NCI-H526 (cell line): ENCODE data around the gene PRPF18.
A peak's percentile ranks its signal among the peaks of the same experiment; 100 is the strongest.
"Not testable (repeated sequence)": the region's sequence is repeated elsewhere in the genome, so short reads cannot be mapped to it uniquely, and the experiment has no call there.

Experiments used
- DNase-seq, 2 experiments: peaks; one replicate each; lab custom pipeline; 2025; lab: John Stamatoyannopoulos, UW

PRPF18 gene, protein sequence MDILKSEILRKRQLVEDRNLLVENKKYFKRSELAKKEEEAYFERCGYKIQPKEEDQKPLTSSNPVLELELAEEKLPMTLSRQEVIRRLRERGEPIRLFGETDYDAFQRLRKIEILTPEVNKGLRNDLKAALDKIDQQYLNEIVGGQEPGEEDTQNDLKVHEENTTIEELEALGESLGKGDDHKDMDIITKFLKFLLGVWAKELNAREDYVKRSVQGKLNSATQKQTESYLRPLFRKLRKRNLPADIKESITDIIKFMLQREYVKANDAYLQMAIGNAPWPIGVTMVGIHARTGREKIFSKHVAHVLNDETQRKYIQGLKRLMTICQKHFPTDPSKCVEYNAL

DNA sequence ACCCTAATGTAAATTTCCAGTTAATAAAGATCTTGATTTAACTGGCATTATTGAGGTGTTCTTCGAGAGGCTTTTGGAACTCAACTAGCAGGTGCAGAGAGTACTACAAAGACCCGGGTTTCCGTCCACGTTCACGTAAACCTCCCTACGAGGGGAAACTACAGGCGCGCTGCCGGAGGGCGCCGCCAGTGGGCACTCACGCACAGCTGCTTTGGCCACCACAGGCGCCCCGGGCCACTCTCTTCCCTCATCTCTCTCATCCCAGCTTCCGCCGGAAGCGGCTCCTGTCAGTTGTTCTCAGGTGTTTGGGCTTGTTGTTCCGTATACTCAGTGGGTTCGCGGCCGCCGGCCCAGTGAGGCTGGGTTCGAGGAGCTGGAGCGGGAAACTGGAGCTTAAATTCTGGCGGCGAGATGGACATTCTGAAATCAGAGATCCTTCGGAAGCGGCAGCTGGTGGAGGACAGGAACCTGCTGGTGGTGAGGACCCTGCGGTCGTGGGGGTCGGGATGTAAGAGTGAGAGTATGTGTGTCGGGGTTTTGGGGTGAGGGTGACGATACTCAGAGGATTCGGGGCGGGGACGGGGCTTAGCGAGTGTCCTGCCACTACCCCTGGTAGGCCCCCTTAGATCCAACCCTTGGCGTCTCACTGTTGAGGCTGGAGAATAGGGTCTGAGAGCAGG is at the start of gene PRPF18:
Gene PRPF18, plus strand, starts transcription at position 290 of the 680 bp plus-strand sequence. Its CDS starts 122 bp downstream, at position 412.
- DNase-seq: peak; percentile 81 to 91

DNA sequence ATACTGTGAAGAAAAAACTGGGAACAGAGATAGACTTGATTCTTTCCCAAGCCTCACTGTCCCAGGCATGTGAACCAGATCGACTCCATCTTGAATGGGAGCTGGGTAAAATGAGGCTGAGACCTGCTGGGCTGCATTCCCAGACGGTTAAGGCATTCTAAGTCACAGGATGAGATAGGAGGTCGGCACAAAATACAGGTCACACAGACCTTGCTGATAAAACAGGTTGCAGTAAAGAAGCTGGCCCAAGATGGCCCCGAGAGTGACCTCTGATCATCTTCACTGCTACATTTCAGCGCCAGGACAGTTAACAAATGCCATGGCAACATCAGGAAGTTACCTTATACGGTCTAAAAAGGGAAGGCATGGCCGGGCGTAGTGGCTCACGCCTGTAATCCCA is 48.8 kb upstream of the PRPF18 start:
- not testable (repeated sequence) for DNase-seq

DNA sequence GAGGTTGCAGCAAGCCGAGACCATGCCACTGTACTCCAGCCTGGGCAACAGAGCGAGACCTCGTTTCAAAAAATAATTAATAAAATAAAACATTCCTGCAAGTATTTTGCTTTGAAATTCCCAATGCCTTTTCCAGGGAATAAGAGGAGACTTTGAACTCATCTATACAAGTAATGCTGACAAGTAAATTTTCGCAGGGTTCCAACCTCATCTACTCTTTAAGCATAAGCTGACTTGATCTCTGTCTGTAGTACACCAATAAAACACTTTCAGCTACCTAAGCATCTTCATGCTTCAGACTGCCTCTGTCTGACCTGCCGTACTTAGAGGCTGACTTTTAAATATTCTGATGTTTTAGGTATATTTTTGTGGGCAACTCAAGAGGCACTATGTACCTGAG is 44.2 kb upstream of the PRPF18 start:
- no peak for DNase-seq

DNA sequence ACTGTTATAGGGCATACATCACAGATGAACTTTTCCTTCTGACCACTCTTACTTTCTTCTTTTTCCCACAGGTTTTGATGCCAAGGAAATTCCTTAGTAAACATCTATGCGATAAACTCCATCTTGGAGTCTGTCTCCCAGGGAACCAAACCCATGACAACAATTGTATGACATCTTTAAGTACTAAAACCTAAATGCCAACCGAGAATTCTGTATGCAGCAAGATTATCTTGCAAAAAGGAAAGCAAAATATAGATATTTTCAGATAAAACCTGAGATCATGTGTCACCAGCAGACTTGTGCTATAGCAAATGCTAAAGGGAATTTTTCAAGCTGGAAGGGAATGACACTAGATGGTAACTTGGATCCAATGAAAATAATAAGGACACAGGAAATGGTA is 36.0 kb upstream of the PRPF18 start:
- no peak for DNase-seq

- DNase-seq: peak in 1 of 2 experiments; percentile 6
Measured at GRCh38 chr10:13555884-13556510, 30.8 kb upstream of the PRPF18 start.

DNA sequence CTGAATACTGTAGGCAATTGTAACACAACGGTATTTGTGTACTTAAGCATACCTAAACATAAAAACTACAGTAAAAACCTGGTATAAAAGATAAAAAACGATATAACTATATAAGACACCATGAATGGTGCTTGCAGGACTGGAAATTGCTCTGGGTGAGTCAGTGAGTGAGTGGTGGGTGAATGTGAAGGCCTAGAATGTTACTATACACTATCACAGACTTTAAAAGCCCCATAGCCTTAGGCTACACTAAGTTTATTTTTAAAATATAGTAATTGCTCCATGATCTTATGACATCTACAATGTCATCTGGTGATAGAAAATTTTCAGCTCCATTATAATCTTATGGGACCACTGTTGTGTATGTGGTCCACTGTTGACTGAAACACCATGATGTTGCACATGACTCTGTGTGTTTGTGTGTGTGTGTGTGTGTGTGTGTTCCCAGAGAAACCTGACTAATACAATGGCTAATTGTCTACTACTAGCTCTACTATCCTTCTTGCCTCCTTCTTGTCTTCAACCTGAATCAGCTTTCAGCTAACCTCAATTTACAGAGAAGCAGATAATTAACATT is 27.6 kb upstream of the PRPF18 start:
- DNase-seq: no peak

DNA sequence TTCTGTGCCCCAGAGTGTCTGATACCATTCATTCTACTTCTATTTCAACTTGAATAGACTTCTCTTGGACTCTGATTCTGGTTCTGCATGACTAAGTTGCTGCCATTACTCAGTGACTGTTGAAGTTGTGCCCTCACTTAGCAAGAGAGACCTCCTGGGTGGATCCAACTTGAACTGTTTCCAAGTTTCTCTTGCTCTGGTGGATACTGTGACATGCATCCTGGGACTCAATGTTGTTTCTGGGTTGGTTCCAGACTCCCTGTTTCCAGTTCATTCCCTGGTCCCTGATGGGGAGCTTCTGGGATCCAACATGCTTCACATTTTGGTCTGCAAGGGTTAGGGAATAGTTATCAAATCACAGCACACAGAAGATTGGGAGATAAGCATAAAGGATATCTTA is 26.2 kb upstream of the PRPF18 start:
- DNase-seq: no peak

DNA sequence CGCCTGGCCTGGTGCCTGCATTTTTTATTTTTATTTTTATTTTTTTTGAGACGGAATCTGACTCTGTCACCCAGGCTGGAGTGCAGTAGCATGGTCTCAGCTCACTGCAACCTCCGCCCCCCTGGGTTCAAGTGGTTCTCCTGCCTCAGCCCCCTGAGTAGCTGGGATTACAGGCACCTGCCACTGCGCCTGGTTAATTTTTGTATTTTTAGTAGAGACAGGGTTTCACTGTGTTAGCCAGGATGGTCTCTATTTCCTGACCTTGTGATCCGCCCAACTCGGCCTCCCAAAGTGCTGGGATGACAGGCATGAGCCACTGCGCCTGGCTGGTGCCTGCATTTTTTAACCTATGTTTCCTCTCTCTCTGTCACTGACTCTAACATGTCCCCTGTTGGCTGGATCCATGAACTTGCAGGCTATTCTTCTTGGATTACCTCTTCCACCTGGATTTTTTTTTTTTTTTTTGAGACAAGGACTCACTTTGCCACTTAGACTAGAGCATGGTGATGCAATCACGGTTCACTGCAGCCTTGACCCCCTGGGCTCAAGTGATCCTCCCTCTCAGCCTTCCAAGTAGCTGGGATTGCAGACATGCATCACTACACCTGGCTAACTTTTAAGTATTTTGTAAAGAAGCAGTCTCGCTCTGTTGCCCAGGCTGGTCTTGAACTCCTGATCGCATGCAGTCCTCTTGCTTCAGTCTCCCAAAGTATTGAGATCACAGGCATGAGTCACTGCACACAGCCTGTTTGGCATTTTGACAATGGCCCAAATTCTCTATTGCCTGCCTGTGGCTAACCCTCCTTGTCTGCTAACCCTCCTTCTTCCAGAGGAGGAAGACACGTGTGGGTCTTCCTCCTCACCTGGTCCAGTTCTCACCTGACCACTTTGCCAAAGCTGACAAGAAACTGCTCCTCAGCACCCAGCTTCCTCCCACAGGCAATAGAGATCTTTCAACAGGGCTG is 23.0 kb upstream of the PRPF18 start:
- no peak for DNase-seq

- no peak for DNase-seq
Measured at GRCh38 chr10:13564576-13564975, 22.2 kb upstream of the PRPF18 start.

GRCh38 chr10:13567030-13567429 is 19.7 kb upstream of the PRPF18 start:
- no peak for DNase-seq

- no peak for DNase-seq
Measured at GRCh38 chr10:13571541-13571940, 15.2 kb upstream of the PRPF18 start.

GRCh38 chr10:13573960-13574359 is 12.8 kb upstream of the PRPF18 start:
- DNase-seq: no peak

- DNase-seq: no peak
Measured at GRCh38 chr10:13585195-13585751, 1.5 kb upstream of the PRPF18 start.

GRCh38 chr10:13585943-13586342 is 822 bp upstream of the PRPF18 start:
- DNase-seq: no peak

DNA sequence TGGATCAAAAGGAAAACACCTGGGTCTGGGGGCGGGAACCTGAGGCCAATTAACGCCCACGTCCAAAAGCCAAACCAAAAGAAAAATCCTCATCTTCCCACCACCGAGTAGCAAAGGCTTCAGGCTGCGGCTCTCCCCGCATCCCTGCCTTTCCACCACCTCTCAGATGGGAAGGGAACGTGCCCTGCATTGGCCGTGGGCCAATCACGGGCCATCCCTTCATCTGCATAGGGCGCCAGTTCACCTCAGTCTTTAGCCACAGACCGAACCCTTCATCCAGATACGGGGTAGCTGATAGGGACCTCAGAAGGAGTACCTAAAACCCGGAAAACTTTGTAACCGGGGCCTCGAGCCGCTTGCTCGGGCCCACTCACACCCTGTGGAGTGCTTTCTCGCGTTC is 626 bp downstream of the PRPF18 start:
- peak in 1 of 2 experiments; percentile 16 for DNase-seq

DNA sequence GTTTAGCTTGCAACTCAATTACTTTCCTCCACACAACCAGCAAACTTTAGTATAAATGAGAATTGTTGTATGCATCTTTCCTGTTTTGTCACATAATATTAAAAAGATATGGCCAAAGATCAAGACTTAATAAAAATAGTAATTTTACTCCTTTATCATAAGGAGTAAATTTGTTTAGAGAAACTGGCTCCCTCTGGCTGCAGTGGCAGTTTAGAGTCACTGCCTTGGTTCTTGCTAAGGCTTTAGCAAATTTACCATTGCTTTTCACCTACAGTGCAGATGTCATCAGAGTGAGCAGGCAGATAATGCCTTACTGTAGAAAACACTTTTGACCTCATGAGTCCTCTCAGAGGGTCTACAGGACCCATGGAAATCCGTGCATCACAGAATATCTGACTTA is 2.6 kb downstream of the PRPF18 start:
- no peak for DNase-seq

GRCh38 chr10:13590886-13591285 is 4.1 kb downstream of the PRPF18 start:
- no peak for DNase-seq

- no peak for DNase-seq
Measured at GRCh38 chr10:13592306-13592705, 5.5 kb downstream of the PRPF18 start.

DNA sequence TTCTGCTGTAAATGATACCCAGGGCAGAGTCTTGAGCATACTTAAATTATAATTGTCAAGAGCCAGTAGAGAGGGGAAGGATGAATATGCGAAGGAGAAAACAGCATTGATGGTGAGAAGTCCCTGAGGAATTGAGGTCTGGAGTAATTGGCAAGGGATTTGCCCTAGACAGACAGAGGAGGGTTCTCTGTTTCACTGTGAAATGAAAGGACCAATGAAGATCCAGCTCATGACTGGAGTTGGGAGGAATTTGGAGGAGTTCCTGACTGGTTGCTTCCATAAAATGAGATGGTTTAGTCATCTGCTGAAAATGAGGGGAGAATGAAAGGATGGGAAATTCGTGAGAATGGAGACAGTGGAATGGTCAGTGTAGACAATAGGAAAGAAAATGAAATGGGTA is 6.8 kb downstream of the PRPF18 start:
- no peak for DNase-seq

GRCh38 chr10:13594641-13595040 is 7.9 kb downstream of the PRPF18 start:
- DNase-seq: no peak

GRCh38 chr10:13597909-13598308 is 11.1 kb downstream of the PRPF18 start:
- no peak for DNase-seq
